Activated T-cell treated with anti-CD3 and anti-CD28 coated beads for 4 hours (primary cell): ENCODE results near the gene CHMP5.

Experiments used
- DNase-seq: peaks from one replicate; pipeline ENCODE4 v3.0.0-alpha.2; 2020

The CHMP5 gene

DNA sequence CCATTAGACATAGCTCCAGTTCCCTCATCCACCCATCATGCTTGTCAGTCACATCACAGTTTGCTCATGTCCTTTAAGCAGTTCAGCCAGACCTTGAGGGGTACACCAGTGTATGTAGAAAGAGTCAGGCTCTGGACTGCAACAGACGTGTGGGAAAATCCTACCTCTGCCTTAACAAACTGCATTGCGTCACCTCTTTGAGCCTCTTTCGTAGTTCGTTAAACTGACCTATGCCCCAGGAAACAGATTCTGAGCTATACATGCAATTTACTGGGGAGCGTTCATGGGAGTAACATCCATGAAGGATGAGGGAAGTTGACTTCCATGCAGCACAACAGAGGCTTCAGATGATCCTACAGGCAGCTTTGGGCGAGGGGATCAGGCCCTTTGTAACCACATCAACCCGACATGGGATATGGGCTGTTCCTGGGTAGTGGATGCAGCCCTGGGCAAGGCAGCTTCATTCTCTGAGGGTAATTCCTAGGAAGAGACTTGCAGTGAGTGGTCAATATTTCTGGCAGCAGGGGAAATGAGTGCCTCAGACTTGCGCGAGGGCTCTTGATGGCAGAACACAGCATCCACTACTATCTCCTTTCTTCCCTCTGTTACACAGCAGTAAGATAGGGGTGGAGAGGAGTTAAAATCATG is 20.6 kb upstream of the CHMP5 start:
- no peak for DNase-seq

DNA sequence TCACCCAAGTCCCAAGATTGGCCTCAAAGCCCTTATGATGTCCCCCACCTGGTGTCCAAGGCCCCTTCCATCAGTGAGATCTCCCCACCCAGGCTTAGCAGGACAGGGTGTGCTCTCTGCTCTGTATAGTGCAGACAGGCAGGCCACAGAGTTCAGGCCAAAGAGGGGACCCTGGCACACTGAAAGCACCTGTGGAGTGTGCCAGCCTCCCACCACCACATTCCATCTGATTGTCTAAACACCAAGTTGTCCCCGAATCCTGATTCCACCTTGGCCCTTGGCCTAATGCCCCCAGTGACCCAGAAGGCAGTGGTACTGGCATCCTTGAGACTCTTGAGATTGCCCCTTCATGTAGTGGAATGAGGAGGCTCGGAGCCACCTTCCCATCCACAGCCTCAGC is 19.5 kb upstream of the CHMP5 start:
- DNase-seq: no peak

- DNase-seq: no peak
Measured at GRCh38 chr9:33246269-33246860, 18.5 kb upstream of the CHMP5 start.

DNA sequence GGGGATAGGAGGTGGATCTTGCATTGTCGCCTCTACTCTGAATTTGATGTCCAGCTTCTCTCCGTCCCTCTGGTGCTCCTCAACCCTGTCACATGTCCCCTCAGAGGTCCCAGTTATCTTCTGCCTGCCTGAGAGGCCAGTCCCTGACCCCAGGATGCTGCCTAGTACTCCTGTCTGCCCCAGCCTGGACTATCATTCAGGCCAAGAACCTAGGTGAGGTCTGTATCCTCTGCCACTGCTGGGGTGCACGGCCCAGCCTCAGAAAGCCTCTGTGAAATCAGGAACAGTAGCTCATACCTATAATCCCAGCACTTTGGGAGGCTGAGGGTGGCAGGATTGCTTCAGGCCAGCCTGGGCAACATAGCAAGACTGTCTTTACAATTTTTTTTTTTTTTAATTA is 16.2 kb upstream of the CHMP5 start:
- no peak for DNase-seq

DNA sequence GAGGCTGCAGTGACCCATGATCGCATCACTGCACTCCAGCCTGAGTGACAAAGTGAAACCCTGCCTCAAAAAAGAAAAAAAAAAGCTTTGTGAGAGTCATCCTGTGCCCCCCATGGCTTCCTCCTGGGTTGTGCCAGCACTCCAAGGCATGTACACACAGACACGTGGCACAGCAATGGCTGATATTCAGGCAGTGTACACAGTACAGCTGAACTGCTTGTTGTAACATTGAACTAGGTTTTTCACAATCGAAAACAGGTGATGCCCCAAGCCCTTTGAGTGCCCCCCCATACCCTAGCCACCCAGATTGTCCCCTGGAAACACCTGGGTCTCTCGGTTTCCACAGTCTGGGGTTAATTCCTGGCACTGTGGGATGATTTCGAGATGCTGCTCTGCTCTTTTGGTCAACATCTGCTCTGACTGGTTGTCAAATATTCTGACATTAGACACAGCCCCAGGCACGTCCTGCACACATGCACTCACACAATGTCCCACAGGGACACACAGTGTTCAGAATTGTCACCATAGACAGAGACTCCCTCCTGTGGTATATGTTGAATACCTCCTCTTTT is 15.7 kb upstream of the CHMP5 start:
- no peak for DNase-seq

DNA sequence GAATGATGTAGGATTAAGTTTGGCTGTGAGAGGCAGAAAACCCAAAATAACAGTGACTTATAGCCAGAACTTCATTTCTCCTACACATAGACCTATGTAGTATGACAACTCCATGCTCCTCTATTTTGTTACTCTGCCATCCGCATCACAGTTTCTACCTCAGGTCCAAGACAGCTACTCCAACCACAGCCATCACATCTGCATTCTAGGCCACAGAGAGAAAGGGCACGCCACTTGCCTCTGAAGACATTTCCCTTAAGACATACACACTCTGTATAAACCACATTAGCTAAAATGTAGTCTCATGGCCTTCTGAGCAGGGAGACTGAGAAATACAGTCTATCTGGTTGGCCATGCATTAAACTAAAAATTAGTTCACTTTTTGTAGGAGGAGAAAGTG is 14.9 kb upstream of the CHMP5 start:
- DNase-seq: no peak

DNA sequence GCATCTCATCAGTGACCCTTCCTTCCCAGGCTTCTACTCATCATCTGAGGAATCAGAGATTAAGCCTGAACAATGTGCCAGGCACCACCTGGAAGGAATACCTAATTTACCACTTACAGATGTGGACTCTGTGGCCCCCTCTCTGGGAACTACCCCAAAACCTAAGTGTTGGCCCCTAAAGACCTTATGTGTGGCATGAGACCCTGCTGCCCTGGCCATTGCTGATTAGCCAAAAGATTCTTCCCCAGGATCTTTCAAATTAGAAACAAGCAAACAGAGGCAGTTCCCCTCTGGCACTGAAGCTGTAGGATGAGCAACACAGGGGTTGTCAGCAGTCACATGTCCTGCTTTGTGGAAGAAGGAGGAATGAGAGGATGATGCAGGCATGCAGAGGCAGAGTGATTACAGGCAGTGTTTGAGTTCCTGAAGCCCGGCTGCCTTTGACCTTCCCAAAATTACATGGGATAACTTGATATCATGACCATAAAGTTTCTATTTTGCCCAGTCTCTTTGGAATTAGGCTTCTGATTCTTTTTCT is 14.3 kb upstream of the CHMP5 start:
- DNase-seq: no peak

DNA sequence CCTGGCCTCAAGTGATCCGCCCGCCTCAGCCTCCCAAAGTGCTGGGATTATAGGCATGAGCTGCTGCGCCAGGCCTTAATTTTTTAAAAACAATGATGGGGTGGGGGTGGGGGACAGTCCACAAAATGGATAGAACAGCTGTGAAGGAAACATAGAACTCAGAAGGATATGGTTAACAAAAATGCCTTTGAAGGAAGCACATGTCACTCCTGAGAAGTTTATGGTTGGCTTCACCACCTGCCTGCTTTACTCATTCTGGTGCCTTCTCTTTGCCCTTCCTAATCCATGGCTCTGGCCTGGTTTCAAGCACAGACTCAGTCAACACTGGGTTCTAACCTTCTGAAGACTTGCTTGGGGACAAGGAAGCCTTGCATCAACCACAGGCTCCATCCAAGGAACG is 10.6 kb upstream of the CHMP5 start:
- no peak for DNase-seq

- no peak for DNase-seq
Measured at GRCh38 chr9:33255014-33255413, 9.8 kb upstream of the CHMP5 start.

GRCh38 chr9:33255471-33255870 is 9.4 kb upstream of the CHMP5 start:
- DNase-seq: no peak

- DNase-seq: no peak
Measured at GRCh38 chr9:33256236-33256635, 8.6 kb upstream of the CHMP5 start.

DNA sequence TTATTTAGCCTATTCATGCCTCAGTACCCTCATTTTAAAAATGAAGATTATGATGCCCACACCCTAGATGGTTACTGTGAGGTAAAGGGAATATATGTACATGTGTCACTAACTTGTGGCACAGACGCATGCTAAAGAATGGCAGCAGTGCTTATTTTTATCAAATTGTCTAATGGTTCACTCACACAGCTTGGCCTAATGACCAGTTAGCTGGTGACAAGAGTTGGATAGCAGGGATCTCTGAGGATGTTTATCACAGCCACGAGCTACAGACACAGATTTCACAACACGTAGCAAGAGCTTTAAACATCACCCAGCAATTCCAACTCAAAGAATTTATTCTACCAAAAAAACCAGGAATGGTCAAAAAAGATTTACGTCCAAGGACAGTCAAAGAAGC is 7.6 kb upstream of the CHMP5 start:
- no peak for DNase-seq

GRCh38 chr9:33260372-33260771 is 4.5 kb upstream of the CHMP5 start:
- DNase-seq: no peak

DNA sequence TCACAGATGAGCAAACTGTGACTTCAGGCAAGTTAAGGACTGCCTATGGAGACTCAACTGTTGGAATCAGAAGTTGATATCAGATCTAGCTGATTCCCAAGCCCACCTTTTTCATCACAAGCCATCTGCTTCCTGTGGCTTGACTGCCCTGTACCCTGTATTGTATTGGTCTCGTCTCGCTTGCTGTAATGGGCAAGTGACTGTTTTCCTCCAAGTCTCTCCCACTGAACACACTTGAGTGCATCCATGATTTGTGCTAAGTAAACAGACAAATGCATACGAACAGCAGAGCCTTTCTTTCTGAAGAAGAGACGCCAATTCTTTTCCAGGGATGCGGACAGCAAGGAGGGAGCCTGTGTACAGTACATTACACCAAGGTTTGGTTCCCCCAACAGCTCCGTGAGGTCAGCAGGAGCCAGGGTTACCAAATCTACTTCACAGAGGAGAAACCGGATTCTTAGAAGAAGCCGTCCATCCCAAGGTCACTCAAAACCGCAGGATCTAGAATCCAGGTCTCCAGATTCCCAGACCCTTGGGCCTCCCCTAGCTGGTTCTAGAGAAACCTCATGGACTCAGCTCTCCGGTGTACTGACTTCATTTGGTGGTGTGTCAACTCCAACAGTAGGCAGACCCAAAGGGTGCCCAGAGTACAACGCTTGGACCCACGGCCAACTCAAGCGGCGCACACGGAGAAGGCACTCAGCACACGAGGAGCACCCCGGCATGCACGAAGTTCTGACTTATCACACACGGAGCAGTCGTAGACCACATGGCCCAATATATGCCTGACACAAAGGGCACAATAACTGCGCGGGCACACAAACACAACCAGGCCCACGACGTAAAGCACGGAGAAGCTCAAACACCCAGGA is 1.5 kb upstream of the CHMP5 start:
- DNase-seq: no peak

DNA sequence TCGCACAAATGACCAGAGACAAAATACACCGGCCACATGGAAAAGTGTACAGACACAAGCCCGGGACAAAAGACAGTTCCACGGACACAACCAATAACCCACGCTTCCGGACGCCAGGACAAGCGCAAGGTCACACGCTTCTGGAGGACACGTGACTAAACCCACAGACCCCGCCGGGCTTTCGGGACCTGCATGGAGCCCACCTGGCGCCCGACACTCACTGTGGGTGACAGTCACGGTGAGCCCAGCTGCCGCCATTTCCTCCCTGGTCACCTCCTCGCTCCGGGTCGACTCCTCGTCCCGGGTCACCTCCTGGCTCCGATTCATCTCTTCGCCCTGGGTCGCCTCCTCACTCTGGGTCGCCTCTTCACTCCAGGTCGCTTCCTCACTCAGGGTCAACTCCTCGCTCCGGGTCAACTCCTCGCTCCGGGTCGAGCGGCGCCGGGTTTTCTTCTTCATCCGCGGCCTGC is 811 bp upstream of the CHMP5 start:
- DNase-seq: peak; percentile 21

- no peak for DNase-seq
Measured at GRCh38 chr9:33265211-33265865, 489 bp downstream of the CHMP5 start.

DNA sequence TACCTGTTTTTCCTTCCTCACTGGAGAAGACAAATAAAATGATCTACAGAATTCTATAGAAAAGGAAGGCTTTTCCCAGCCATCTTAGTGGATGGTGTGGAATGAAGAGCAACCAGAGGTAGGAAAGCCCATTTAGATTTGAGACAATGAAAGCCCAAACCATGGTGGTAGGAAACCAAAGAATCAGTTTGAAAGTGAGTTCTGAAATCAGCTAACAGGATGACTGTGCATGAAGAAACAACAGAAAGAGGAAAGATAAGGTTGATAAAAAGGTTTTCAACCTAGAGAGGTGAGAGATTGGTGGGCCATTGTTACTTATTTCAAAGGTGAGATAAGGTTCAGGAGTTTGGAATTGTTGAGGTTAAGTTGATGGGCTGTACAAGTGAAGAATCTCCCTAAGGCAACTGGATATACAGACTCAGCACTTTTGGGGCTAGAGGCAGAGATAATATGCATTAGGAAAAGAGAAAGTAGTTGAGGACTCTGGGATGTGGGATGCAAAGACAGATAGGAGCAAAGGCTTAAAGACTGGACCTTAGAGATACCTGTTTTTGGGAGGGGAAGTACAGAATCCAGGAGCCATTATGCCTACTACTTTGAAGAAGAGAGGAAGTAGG is 2.4 kb downstream of the CHMP5 start:
- DNase-seq: no peak

DNA sequence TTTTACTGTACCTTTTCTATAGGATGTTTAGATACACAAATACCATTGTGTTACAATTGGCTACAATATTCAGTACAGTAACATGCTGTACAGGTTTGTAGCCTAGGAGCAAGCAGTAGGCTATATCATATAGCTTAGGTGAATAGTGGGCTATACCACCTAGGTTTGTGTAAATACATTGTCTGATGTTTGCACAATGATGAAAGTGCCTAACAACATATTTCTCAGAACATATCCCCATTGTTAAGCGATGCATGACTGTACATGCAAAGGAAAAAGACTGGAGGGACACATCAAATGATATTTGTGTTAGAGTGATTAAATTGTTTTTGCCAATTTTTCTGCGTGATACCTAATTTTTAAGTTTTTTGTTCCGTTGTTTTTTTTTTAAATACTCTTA is 5.3 kb downstream of the CHMP5 start:
- no peak for DNase-seq

DNA sequence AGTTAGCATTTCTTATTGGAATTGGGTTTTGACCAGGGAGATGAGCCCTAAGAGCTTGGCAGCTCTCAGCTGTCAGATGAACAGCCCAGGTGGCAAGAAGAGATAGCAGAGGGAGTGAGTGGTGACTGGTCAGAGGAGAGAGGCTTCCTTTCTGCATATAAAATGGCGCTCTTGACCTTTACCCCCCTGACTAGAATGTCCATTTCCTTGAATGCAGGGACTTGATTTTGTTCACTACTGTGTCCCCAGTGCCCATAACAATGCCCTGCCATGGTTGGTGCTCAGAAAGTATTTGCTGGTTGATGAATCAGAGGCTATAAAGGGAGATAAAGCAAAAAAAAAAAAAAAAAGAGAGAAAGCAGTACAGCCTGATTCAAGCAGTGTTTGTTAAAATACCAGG is 7.2 kb downstream of the CHMP5 start:
- no peak for DNase-seq

DNA sequence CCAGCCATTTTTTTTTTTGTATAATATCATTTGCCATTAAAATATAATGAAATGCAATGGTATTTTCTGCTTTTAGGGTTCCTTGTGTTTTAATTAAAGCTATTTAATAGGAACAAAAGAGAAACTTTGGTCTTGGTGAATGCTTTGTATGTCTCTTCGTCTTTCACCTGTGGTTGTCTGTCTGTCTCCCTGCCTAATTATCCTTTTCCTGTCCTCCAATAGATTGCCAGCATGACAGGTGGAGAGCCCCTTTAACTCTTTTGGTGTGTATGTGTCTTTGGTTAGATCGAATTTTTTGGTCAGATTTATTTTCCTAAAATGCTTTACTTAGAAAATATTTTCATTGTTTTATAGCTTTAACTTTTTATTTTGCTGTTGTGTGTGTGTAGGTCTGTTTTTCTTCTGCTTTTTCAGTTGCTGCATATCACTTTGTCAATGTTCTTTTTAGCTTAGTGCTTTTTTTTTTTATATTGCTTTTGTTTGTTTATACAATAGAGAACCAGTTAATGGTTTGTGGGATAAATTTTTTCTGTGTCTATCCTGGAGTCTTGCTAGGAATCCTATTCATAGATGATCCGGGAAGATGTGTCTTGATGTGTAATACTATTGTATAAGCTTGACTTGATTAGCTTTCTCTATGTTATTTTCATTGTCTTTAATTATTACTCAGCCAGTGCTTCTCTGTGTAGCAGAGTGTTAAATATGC is 8.6 kb downstream of the CHMP5 start:
- no peak for DNase-seq

- DNase-seq: no peak
Measured at GRCh38 chr9:33273972-33274328, 9.1 kb downstream of the CHMP5 start.

GRCh38 chr9:33277484-33277883 is 12.6 kb downstream of the CHMP5 start:
- no peak for DNase-seq
